GF-D8 (cell line): Measurements from ENCODE around the gene TAS2R13.

Experiments
- DNase-seq: peaks from one replicate; lab custom pipeline; 2025; lab: John Stamatoyannopoulos, UW

TAS2R13 gene

DNA sequence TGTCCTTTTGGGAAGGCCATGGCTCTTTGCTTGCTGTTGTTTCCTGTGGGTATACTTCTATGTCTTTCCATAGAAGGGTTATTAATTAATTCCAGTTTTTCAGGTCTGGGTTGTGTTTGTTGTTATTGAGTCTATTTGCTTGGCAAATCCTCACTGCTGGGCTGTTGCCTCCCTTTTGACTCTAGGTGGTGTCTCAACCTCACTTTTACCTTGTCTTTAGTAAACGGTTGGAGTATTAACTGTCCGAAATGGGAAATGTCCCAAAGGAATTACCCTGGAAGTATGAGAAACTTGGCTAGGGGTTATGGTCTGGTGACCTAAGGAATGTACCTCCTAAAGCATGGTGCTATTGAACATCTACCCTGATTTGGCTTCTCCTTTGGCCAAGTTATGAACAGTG is 42.0 kb downstream of the TAS2R13 start:
- DNase-seq = no peak

DNA sequence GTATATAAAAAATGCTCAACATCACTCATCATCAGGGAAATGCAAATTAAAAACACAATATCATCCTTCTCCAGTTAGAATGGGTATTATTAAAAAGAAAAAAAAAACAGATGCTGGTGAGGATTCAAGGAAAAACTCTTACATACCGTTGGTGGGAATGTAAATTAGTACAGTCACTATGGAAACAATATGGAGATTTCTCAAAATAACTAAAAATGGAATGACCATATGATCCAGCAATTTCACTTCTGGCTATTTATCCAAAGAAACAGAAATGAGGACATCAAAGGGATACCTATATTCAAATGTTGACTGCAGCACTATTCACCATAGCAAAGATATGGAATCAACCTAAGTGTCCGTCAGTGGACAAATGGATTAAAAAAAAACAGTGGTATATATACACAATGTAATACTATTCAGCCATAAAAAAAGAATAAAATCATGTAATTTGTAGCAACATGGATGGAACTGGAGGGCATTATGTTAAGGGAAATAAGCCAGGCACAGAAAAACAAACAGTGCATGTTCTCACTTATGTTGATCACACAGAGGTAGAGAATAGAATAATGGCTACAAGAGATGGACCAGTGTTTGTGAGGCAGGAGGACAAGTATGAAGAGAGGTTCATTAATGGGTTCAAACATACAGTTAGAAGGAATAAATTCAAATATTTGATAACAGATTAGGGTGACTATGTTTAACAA is 45.7 kb downstream of the TAS2R13 start:
- no peak for DNase-seq

DNA sequence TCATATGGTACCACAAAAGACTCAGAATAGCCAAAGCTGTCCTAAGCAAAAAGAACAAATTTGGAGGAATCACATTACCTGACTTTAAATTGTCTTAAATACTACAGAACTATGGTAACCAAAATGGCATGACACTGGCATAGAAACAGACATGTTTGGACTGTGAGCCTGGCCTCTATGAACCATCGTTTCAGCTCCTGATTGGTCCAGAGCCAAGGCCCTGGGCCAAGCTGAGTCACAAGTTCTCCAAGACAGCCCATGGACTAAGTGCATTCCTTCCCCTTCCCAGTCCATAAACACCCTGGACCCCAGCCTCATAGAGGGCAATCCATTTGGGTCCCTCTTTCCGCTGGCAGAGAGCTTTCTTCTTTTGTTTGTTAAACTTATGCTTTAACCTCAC is 48.0 kb downstream of the TAS2R13 start:
- DNase-seq = no peak
